ENCODE results near the gene HOXC4.
"Not testable (repeated sequence)": the region's sequence is repeated elsewhere in the genome, so short reads cannot be mapped to it uniquely, and the experiment has no call there.

HOXC4 gene

DNA sequence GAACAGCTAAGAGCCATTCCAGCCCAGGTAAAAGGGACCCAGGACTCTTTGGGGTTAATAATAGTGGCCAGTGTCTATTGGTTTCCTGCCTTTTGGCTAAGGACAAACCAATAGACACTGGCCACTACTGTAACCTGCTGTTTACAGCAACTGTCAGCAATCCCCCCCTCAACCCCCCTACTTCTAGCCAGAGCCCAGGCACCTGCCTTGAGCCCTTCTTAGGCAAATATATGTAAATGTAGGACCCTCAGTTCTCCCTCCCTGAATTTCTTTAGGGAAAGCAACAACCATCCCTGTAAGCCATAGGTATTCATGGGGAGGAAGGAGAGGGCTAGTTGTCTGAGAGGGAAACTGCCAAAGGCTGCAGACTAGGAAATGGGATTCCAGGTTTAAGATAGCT is 22.3 kb downstream of the HOXC4 start:
- DNase-seq = no peak
- Mint-ChIP-seq H3K4me3 (no peak overlapping the region), H3K9me3 (no peaks in the 10 kb centered on the region), H3K27ac (no peak overlapping the region), H3K27me3 (peaks cover 7% of the 10 kb centered on the region), H3K4me1 (peaks cover 20% of the 10 kb centered on the region)
- ATAC-seq = no peak

DNA sequence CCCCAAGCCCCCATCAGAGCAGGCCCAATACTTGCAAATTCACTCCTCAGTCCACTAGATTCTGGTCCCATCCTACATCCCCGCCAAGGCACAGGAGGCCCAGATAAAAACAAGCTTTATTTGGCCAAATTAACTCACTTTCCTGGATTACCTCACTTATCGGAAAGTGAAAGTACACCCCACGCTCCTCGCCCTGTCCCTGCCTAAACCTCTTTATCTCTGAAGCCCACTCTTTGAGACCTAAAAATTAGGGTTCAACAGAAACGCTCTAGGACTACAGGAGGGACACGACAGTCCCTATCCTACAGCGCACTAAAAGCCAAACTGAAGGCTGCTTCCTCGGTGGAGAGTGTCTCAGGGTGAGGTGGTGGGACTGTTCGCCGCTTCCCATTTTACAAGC is 24.2 kb downstream of the HOXC4 start:
- not testable (repeated sequence) for H3K27ac Mint-ChIP-seq, H3K27me3 Mint-ChIP-seq, ATAC-seq, DNase-seq, H3K4me3 Mint-ChIP-seq, H3K9me3 Mint-ChIP-seq
- peaks cover 35% of the 10 kb centered on the region for H3K4me1 Mint-ChIP-seq

DNA sequence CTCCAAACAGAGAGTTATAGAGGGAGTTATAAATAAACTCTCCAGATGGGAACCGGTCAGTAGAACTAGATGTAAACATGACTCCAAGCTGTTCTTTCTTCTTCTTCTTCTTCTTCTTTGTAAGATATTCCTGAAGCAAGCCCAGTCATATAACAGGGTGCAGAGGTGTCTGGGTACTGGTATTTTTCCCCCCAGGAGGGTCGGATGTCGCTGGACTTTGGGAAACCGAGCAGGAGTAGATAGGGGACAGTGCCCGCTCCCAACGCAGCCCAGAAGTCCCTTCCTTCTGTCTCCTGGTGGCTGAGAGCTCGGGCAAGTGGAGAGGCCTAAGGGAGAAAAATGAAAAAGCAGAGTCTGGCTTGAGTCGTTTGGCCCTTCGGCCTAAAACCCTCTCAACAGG is 25.5 kb downstream of the HOXC4 start:
- not testable (repeated sequence) for H3K27ac Mint-ChIP-seq, H3K4me3 Mint-ChIP-seq, H3K27me3 Mint-ChIP-seq

DNA sequence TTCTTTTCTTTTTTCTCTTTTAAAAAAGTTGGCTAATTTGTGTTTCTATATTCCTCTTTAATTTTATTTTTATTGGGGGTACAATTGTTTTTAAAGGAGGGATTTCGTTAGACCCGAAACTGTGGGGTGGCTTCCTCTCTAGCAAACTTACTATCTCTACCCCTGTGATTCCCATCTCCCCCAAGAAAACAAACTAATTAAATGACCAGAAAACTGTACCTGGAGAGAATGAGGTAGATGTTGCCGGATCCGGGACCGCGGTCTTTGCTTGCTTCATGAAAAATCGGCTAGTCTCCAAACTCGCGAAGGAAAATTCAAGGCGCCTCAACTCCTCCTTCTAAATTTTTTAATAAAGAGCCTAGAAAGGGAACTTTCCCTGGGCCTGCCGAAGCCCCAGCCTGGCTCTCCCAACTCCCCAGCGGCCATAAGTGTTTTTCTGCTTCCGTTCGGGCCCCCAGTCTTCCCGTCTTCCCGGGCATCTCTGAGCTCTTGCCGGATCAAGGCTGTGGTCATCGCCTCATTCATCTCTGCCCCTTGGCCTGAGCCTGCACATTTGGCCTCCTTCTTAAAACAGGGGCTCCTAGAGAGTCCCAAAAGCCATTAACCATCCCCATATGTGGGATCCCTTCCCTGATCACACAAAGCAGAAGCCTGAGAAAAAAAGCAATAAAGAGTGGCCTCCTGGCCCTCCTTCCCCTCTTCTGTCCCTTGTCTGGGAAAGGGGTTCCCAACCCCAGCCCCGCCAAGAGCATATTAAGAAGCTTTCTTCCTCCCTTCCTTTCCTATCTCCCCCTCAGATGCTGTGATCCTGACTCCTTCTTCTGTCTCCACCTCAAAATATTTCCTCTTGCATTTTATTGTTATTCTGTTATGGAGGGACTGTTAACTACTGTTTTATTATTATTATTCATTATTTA is 26.6 kb downstream of the HOXC4 start:
- DNase-seq, H3K9me3 Mint-ChIP-seq, H3K27me3 Mint-ChIP-seq, ATAC-seq: not testable (repeated sequence)
- Mint-ChIP-seq H3K27ac (peak overlapping the region; percentile 29 to 57), H3K4me3 (peak overlapping the region in 1 of 2 donors; percentile 90), H3K4me1 (peaks cover 49% of the 10 kb centered on the region)

More for the DNA sequence above, 25.5 kb downstream of the HOXC4 start:
- H3K9me3 Mint-ChIP-seq, DNase-seq, ATAC-seq: not testable (repeated sequence)
- H3K4me1 Mint-ChIP-seq = peaks cover 47% of the 10 kb centered on the region

DNA sequence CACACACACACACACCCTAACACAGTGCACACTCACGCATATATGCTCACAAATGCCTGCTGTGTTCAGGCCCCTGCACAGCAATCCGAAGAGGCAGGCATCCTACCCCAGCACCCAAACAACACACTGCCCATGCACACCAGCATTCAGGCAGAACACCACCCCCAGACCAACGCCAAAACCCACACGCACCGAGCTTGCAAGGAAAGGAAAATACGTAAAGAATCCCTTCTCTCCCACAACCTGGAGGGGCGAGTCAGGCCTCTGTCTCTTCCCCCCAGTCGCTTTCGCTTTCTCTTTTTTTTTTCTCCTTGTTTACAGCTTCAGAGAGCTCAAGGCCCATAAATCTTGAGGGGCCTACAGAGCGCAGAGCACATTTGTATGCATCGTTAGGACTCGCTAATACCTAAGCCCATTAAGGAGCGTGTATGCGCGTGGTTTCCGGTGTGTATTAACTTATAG is 27.4 kb downstream of the HOXC4 start:
- Mint-ChIP-seq H3K4me1 (peaks cover 53% of the 10 kb centered on the region), H3K27ac (peak overlapping the region; percentile 95 to 98), H3K4me3 (peak overlapping the region; percentile 90 to 91)
- H3K9me3 Mint-ChIP-seq, ATAC-seq, H3K27me3 Mint-ChIP-seq: not testable (repeated sequence)
- peak; percentile 23 to 40 for DNase-seq

DNA sequence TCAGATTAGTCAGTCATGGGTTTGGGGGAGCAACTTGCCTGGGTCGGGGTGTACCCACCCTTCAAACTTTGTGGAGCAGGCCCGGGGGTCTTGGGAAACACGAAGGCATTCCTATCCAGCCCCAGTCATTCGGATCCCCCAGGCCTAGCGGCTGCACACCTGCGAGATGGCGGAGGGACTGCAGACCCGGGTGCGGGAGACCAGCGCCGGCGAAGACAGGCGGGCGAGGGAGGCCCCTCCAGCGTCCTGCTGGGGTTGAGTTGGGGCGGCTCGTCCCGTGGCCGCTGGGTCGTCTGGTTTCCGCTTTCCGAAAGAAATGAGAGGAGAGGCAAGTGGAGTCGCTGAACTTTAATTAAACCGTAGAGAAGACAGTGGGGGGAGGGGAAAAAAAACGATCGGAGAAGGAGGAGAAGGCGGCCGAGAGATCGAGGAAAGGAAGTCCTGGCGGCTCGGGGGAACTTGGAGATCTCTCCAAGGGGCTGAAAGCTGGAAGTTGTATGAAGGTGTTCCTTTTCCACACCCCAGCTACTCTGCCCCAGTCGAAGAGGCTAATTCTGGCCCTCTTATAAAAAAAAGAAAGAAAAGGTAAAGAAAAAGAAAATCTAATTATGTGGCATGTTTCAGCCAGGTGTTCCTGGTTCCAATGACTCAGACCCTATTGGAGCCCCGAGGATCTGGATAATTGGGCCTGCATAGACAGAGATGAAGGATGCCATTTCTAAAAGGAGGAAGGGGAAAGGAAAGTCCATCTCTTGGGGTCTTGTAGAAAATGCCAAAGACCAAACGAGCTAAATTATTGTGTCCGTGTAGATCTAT is 28.2 kb downstream of the HOXC4 start:
- Mint-ChIP-seq H3K4me1 (peaks cover 53% of the 10 kb centered on the region), H3K4me3 (peak overlapping the region; percentile 90 to 91), H3K27ac (peak overlapping the region; percentile 95 to 98)
- H3K9me3 Mint-ChIP-seq, ATAC-seq, H3K27me3 Mint-ChIP-seq: not testable (repeated sequence)
- DNase-seq = peak; percentile 57 to 58

DNA sequence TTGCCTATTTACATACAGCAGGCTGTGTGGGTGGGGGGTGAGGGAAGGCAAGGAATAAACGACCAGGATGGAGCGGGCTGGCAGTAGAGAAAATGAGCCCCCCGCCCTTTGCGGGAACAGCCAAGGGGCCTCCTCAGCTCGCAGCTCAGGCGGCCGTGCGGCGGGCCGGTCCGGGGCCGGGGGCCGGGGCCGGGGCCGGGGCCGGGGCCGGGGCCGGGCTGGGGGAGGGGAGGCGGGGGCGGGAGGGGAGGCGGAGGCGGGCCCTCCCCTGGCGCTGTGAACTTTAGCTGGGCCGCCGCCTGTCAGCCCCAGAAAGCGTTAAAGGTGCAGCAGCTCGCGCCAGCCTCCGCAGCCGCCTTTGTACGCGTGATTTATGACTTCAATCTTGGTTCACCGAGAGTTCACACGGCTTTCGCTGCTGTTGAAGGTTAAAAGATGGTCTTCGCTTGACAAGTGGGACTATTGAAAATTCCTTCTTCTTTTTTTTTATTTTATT is 28.8 kb downstream of the HOXC4 start:
- Mint-ChIP-seq H3K4me1 (peaks cover 53% of the 10 kb centered on the region), H3K9me3 (no peaks in the 10 kb centered on the region), H3K4me3 (peak overlapping the region; percentile 90 to 91), H3K27ac (peak overlapping the region in 1 of 2 donors; percentile 98), H3K27me3 (no peaks in the 10 kb centered on the region)
- peak; percentile 63 for ATAC-seq
- DNase-seq = peak; percentile 37 to 48

DNA sequence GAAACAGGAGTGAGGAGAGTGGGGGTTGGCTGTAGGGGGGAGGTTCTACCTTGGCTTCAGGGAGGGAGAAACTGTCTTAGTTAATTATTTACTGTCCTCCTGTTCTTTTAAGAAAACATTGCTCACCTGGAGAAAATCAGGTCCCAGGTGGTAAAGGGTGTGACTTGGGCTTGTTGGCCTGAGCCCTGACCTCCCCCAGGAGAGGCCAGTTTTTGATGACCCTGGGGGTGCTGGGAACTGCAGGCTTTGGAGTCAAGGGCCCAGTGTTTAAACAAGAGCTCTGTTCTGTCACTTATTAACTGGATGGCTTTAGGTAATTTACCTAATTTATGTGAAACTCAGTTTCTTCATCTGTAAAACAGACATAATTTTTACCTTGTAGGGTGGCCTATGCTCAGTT is 34.4 kb downstream of the HOXC4 start:
- H3K4me3 Mint-ChIP-seq, H3K9me3 Mint-ChIP-seq, DNase-seq, ATAC-seq: not testable (repeated sequence)
- Mint-ChIP-seq H3K27ac (peak overlapping the region in 1 of 2 donors; percentile 52), H3K4me1 (peaks cover 37% of the 10 kb centered on the region), H3K27me3 (peaks cover 41% of the 10 kb centered on the region)

DNA sequence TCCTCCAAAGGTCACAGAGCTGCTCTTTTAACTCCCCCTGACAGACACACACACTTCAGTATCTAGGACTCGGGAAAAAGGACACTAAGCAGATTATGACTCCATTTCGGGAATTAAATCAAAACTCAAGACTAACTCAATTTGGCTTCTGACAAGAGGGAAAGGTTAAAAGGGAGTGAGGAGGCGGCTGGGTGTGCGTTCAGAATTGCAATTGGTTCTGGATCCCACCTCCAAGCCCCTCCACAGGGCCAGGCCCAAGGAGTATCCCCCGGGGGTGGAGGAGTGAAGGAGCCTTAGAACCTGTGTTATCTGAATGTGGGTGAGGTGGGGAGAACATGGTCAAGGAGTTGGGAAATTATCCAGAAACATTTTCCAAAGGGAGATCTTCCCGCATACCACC is 35.8 kb downstream of the HOXC4 start:
- not testable (repeated sequence) for DNase-seq, ATAC-seq, H3K9me3 Mint-ChIP-seq, H3K27ac Mint-ChIP-seq
- H3K4me1 Mint-ChIP-seq = peaks cover 26% of the 10 kb centered on the region
- peaks cover 56% of the 10 kb centered on the region for H3K27me3 Mint-ChIP-seq
- peak overlapping the region; percentile 13 to 22 for H3K4me3 Mint-ChIP-seq

DNA sequence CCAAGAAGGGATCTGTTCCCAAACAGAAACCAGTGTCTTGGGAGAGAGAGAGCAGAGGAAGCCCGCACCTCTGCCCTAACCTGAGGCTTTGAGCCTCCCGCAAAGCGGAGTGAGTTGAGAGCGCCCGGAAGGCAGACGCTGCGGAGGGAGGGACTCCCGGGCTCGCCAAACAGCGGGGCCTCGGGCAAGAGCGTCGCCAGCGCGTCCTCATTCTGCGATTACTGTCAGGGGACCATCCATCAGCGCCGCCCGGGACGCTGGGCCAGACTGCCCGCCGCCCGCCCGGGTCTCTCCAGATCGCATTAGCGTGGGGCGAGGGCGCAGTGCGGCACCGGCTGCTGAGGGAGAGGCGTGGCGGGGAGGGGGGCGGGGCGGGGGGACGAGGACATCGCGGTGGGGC is 36.7 kb downstream of the HOXC4 start:
- not testable (repeated sequence) for DNase-seq

DNA sequence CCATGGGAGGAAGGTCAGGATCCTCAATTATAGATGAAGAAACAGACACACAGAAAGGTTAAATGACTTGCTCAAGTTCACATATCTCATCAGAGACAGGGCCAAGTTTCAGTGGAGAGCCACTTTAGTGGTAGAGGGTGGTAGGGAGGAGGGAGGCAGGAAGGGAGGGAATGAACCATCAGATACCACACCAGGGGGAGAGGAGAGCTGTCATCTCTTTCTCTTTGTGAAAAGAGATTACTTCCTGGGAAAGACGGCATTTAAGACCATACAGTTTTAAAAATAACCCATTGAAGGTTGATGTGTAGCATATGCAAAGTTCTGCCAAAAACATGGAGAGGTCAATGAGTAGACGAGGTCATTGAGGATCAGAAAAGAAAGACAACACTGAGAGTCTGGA is 39.3 kb downstream of the HOXC4 start:
- Mint-ChIP-seq H3K27me3 (peaks cover 58% of the 10 kb centered on the region), H3K4me1 (peaks cover 20% of the 10 kb centered on the region)
- not testable (repeated sequence) for ATAC-seq, H3K4me3 Mint-ChIP-seq, H3K27ac Mint-ChIP-seq, DNase-seq, H3K9me3 Mint-ChIP-seq

More for the DNA sequence above, 36.7 kb downstream of the HOXC4 start:
- Mint-ChIP-seq H3K27ac (peak overlapping the region in 1 of 2 donors; percentile 92), H3K4me3 (peak overlapping the region; percentile 80 to 84), H3K4me1 (peaks cover 24% of the 10 kb centered on the region), H3K27me3 (peaks cover 58% of the 10 kb centered on the region)
- not testable (repeated sequence) for ATAC-seq, H3K9me3 Mint-ChIP-seq

DNA sequence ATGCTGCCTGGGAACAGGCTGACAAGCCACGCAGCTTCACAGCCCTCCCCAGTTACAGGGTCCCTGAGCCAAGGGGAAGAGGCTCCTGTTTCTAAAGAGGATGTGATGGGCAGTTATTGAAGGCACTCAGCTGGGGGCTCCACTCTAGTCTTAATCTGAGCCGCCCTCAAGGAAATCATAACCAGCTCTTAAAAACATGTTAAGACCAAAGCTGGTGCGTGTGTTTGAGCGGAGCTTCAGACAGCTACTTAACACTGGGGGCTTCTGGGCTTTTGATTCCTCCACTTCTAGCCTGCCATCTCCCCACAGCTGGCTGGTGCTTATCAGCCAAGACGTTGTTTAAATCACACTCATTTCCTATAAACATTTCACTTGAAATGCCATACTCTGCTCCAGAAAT is 42.3 kb downstream of the HOXC4 start:
- DNase-seq, ATAC-seq, H3K4me3 Mint-ChIP-seq, H3K27ac Mint-ChIP-seq, H3K9me3 Mint-ChIP-seq, H3K4me1 Mint-ChIP-seq: not testable (repeated sequence)
- H3K27me3 Mint-ChIP-seq = peaks cover 41% of the 10 kb centered on the region

DNA sequence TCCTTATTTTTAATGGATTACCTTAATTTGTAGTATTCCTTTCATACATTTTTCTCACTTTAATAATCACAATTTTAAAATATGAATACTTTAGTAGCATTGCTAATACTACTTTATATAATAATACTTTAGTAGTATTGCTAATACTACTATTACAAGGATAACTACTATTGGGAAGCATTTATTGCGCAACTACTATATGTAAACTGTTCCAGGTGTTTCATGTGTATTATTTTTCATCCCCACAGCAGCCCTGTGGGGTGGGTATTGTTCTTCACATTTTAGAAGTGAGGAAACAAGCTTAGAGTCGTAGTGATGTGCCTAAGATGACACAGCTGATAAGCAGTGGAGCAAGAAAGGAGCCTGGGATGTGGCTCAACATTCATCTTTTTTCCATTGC is 45.0 kb downstream of the HOXC4 start:
- H3K27ac Mint-ChIP-seq, H3K4me3 Mint-ChIP-seq, ATAC-seq, H3K4me1 Mint-ChIP-seq, DNase-seq, H3K9me3 Mint-ChIP-seq: not testable (repeated sequence)
- peaks cover 39% of the 10 kb centered on the region for H3K27me3 Mint-ChIP-seq

DNA sequence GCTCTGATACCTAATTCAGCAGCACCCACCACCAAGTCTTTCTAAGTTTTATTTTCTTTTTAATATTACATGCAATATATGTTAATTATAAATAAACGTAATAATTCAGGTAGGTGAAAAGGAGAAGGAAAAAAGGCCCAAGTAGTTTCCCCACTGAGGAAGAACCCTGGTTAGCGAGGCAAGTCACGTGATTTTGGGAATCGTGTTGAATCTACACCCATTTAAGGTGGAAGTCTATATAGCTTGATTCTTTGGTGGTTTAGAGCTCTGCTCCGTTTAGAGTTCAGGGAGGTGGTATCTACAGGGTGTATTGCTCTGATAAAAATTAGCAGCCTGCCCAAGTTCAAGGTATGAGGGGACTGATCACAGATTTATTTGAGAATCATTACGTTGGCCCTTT is 47.0 kb downstream of the HOXC4 start:
- H3K27me3 Mint-ChIP-seq = peaks cover 48% of the 10 kb centered on the region
- not testable (repeated sequence) for ATAC-seq, H3K9me3 Mint-ChIP-seq, H3K4me3 Mint-ChIP-seq, DNase-seq, H3K27ac Mint-ChIP-seq, H3K4me1 Mint-ChIP-seq

DNA sequence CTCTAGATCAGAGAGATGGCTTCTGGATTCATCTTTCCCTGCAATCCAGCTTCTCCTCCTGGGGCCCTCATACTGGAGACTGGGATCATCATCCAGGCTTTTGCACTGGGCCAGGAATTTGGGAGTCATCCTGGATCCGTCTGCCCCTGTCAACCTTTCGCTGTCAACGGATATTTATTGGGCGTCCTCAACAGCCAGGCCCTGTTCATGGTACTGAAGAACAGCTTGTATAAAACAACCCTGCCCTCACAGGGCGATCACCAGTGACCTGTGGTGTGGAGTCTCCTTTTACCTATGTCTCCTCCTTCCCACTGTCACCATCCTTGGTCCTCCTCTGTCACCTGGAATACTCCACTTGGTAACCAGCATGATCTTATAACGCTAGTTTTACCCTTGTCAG is 48.6 kb downstream of the HOXC4 start:
- Mint-ChIP-seq H3K27me3 (peaks cover 65% of the 10 kb centered on the region), H3K4me1 (peaks cover 11% of the 10 kb centered on the region)
- ATAC-seq, H3K4me3 Mint-ChIP-seq, H3K27ac Mint-ChIP-seq, DNase-seq, H3K9me3 Mint-ChIP-seq: not testable (repeated sequence)
